HepG2 (cell line): ENCODE measurements around the gene PCDHB10. TPM values are rescaled to one million over a fixed set of nuclear protein-coding genes. Genes with fewer than 3 reads are reported as not detected.
"Not testable (repeated sequence)": the region's sequence is repeated elsewhere in the genome, so short reads cannot be mapped to it uniquely, and the experiment has no call there.

Experiments
- ATAC-seq: fragments of 200-7000 bp; cut with Tn5 transposase; 3 replicates; pipeline ENCODE4 v1.9.1; 2020; ENCODE audit warnings: mild to moderate bottlenecking, moderate library complexity
- BruUV-seq: library from RNA; stranded (reverse); fragments of 400-500 nt; replicated peaks from 2 replicates; lab custom pipeline; 2021; lab: Mats Ljungman, UMichigan
- CTCF ChIA-PET: fragments of 300-600 bp; formaldehyde crosslinking; extraction: SDS; loops from one replicate; lab custom pipeline; 2021; ENCODE audit warnings: low total read pairs, inconsistent platforms, low intra/inter-chr PET ratio; lab: Yijun Ruan, JAX
- POLR2A ChIA-PET: fragments of 350-600 bp; sonication (Branson Sonifier 250); formaldehyde crosslinking; loops from one replicate; lab custom pipeline; 2020; ENCODE audit warnings: antibody characterized with exemption, inconsistent platforms; lab: Yijun Ruan, JAX
- DNase-seq: peaks from one replicate; pipeline ENCODE4 v3.0.0-alpha.2; 2015; ENCODE audit warnings: low spot score
- FAIRE-seq: peaks from 3 replicates; lab custom pipeline; 2011; peaks lifted over from hg19 to GRCh38; lab: Jason Lieb, UNC
- H2AFZ ChIP-seq: one replicate; pipeline ENCODE4 v1.6.1; 2011; ENCODE audit warnings: low read length, inconsistent platforms
- H3K27ac ChIP-seq: fragments of 300-600 bp; 3 replicates; pipeline ENCODE4 v1.8.0; 2011; ENCODE audit warnings: mixed run types, mild to moderate bottlenecking, mixed read lengths, low read length, inconsistent platforms; ENCODE audit not compliant: insufficient read depth; ENCODE audit errors: extremely low read length
- H3K27me3 ChIP-seq, 2 experiments: fragments of 200-600 bp in 1 of 2; 2 replicates in 1 of 2; 3 replicates in 1 of 2; pipeline versions ENCODE4 v1.6.0 to v1.8.0; 2011; ENCODE audit warnings: low read length in 2 of 2, mild to moderate bottlenecking in 2 of 2, moderate library complexity in 2 of 2, inconsistent platforms in 1 of 2; ENCODE audit not compliant: insufficient read depth in 2 of 2, control insufficient read depth in 1 of 2
- H3K36me3 ChIP-seq, 2 experiments: fragments of 200-600 bp in 1 of 2; replicated peaks in 1 of 2; 2 replicates in 1 of 2; 3 replicates in 1 of 2; pipeline versions ENCODE4 v1.5.1 to v1.8.0; 2011; ENCODE audit warnings: low read length in 2 of 2, inconsistent platforms in 1 of 2; ENCODE audit not compliant: insufficient read depth in 2 of 2, control insufficient read depth in 1 of 2
- H3K4me1 ChIP-seq: 2 replicates; pipeline ENCODE4 v1.5.1; 2012; ENCODE audit warnings: low read length, inconsistent platforms; ENCODE audit not compliant: insufficient read depth
- H3K4me2 ChIP-seq: 2 replicates; pipeline ENCODE4 v1.6.0; 2011; ENCODE audit warnings: low read depth, low read length, inconsistent platforms
- H3K4me3 ChIP-seq, 3 experiments: fragments of 200-600 bp in 1 of 3; sonication (generic), shearing (Covaris generic) in 1 of 3; replicated peaks in 1 of 3; 2 replicates each; pipeline ENCODE4 v1.5.1; 2011 to 2016; ENCODE audit warnings: low read length in 3 of 3, inconsistent platforms in 2 of 3, low read depth in 2 of 3, mild to moderate bottlenecking in 2 of 3, control low read depth in 1 of 3, mixed read lengths in 1 of 3; ENCODE audit not compliant: insufficient read depth in 1 of 3
- H3K79me2 ChIP-seq: one replicate; pipeline ENCODE4 v1.6.1; 2011; ENCODE audit warnings: low read length, inconsistent platforms; ENCODE audit not compliant: insufficient read depth
- H3K9ac ChIP-seq: 2 replicates; pipeline ENCODE4 v1.6.0; 2011; ENCODE audit warnings: mild to moderate bottlenecking, low read depth, low read length, inconsistent platforms; ENCODE audit not compliant: insufficient read depth
- H3K9me3 ChIP-seq: 2 replicates; pipeline ENCODE4 v1.5.1; 2012; ENCODE audit warnings: mild to moderate bottlenecking, low read length
- H4K20me1 ChIP-seq: 2 replicates; pipeline ENCODE4 v1.6.0; 2011; ENCODE audit warnings: inconsistent platforms, mild to moderate bottlenecking, low read length, moderate library complexity; ENCODE audit not compliant: insufficient read depth
- FOXK2 ChIP-seq: fragments of 450-650 bp; IDR thresholded peaks from 2 replicates; pipeline ENCODE4 v1.6.1; 2016
- SMC3 ChIP-seq: IDR thresholded peaks from 2 replicates; pipeline ENCODE4 v1.6.1; 2011; ENCODE audit warnings: low read length, improper control_type of control experiment
- ZNF34 ChIP-seq: sonication (generic); formaldehyde crosslinking; IDR thresholded peaks from 2 replicates; pipeline ENCODE4 v1.4.0; 2020; ENCODE audit warnings: mild to moderate bottlenecking, missing genetic modification reagents, borderline replicate concordance
- ZNF569 ChIP-seq: sonication (generic); formaldehyde crosslinking; IDR thresholded peaks from 2 replicates; pipeline ENCODE4 v1.5.0; 2020; ENCODE audit warnings: mild to moderate bottlenecking, missing genetic modification reagents, moderate library complexity, borderline replicate concordance
- WGBS: methylation state at CpG from one replicate; pipeline ENCODE4 v1.1.6; 2017; ENCODE audit warnings: low lambda C conversion rate; 5-methylcytosine and 5-hydroxymethylcytosine counted together
- in situ Hi-C: cut with HindIII; loops from 2 replicates; pipeline ENCODE4 v1.10.0; 2017; ENCODE audit warnings: low pct_unique_long_range_greater_than_20kb; ENCODE audit not compliant: extremely low pct_ligation_motif_present
- intact Hi-C: fragments of 100-400 bp; cut with micrococcal nuclease; formaldehyde crosslinking; loops from one replicate; pipeline ENCODE4 v1.10.0; 2022; ENCODE audit not compliant: unreplicated experiment
- polyA plus RNA-seq, 8 experiments: library from polyadenylated mRNA; depleted of rRNA in 3 of 8; stranded (reverse) in 7 of 8; unstranded in 1 of 8; fragments of >200 nt; fragmentation: Illumina TruSeq in 4 of 8; extraction: Trizol in 4 of 8; gene quantifications; 2 replicates each; pipeline versions ENCODE4 v1.2.1 to v1.2.3, GENCODE V29; 2011 to 2016; ENCODE audit warnings: low read depth in 4 of 8, missing spikeins in 1 of 8, mixed read lengths in 1 of 8; ENCODE audit not compliant: insufficient read depth in 1 of 8
- total RNA-seq, 5 experiments: library from RNA; depleted of rRNA; stranded (reverse); fragments of >200 nt; fragmentation: Illumina TruSeq; extraction: Trizol; gene quantifications; 2 replicates each; pipeline ENCODE4 v1.2.3, GENCODE V29; 2016; ENCODE audit warnings: low read depth in 1 of 5

PCDHB10 gene
- total and polyA plus RNA-seq, 2 of the 13 experiments (the other 11 are each of a cell fraction or from before 2014, with no cell fraction given): 0.05 TPM; not detected in 1

- TF ChIP-seq ZNF569 (CRISPR knock-in tag) (no peak), ZNF34 (CRISPR knock-in tag) (no peak), FOXK2 (no peak), SMC3 (peak; percentile 31; the same call in 1 of the 2 replicates)
These were observed 31.1 kb downstream of the PCDHB10 start, which contains the start of gene PCDHB14 (continued) for GRCh38 chr5:141223112-141223783.

- CTCF ChIA-PET, H4K20me1 ChIP-seq, FAIRE-seq, DNase-seq, H3K27ac ChIP-seq, H3K9me3 ChIP-seq, H3K4me1 ChIP-seq, H3K4me2 ChIP-seq, BruUV-seq, ATAC-seq, H3K9ac ChIP-seq, H3K36me3 ChIP-seq, H3K27me3 ChIP-seq, H2AFZ ChIP-seq, POLR2A ChIA-PET, H3K4me3 ChIP-seq, H3K79me2 ChIP-seq: not testable (repeated sequence)
- WGBS: 80% methylated on average over 8 of the region's 40 CpGs
- in situ Hi-C loops: loop anchor here (5.0 kb wide), 1 partner anchor 337 kb away; no protein-coding TSS in a partner anchor
- intact Hi-C loops: loop anchor here (5.0 kb wide), 1 partner anchor 297 kb away; no protein-coding TSS in a partner anchor
These were observed 32.7 kb downstream of the PCDHB10 start for GRCh38 chr5:141224844-141225243.

- H3K9me3 ChIP-seq, H3K27ac ChIP-seq, DNase-seq, intact Hi-C loops, H3K79me2 ChIP-seq, H3K4me1 ChIP-seq, FAIRE-seq, H4K20me1 ChIP-seq, H3K4me3 ChIP-seq, in situ Hi-C loops, CTCF ChIA-PET, H3K27me3 ChIP-seq, H3K9ac ChIP-seq, ATAC-seq, BruUV-seq, H3K4me2 ChIP-seq, H3K36me3 ChIP-seq, H2AFZ ChIP-seq, POLR2A ChIA-PET: not testable (repeated sequence)
- WGBS: 72% methylated on average over 18 of the region's 30 CpGs
These were observed 33.3 kb downstream of the PCDHB10 start for GRCh38 chr5:141225421-141225820.
